Activated T-cell treated with anti-CD3 and anti-CD28 coated beads, Interleukin-2, amount 50 U/mL, for 24 hours (primary cell): Measurements from ENCODE around the gene SYNPO2.

Experiments
- DNase-seq: peaks from one replicate; pipeline ENCODE4 v3.0.0-alpha.2; 2020
- H3K27ac Mint-ChIP-seq: 2 replicates; pipeline ENCODE4 v1.8.0; 2020; ENCODE audit warnings: mild to moderate bottlenecking, mixed read lengths
- H3K27me3 Mint-ChIP-seq: 2 replicates; pipeline ENCODE4 v1.8.0; 2020; ENCODE audit warnings: mixed read lengths
- H3K36me3 Mint-ChIP-seq: 2 replicates; pipeline ENCODE4 v1.8.0; 2020; ENCODE audit warnings: low read depth, mixed read lengths
- H3K4me1 Mint-ChIP-seq: 2 replicates; pipeline ENCODE4 v1.8.0; 2020; ENCODE audit warnings: low read depth, mixed read lengths
- H3K4me3 Mint-ChIP-seq: 2 replicates; pipeline ENCODE4 v1.8.0; 2020; ENCODE audit warnings: mild to moderate bottlenecking, moderate library complexity, mixed read lengths
- H3K9me3 Mint-ChIP-seq: 2 replicates; pipeline ENCODE4 v1.8.0; 2020; ENCODE audit warnings: mixed read lengths

Gene SYNPO2

GRCh38 chr4:119068529-119068962 is 179.9 kb downstream of the SYNPO2 start:
- DNase-seq = no peak
- no peak overlapping the region for H3K4me3 Mint-ChIP-seq
- H3K4me1 Mint-ChIP-seq = peaks cover 3% of the 10 kb centered on the region
- H3K36me3 Mint-ChIP-seq = no peaks in the 10 kb centered on the region
- H3K27me3 Mint-ChIP-seq = peaks cover 20% of the 10 kb centered on the region
- H3K27ac Mint-ChIP-seq = no peak overlapping the region
- H3K9me3 Mint-ChIP-seq = peaks cover 3% of the 10 kb centered on the region

- peaks cover 3% of the 10 kb centered on the region for H3K4me1 Mint-ChIP-seq
- H3K27me3 Mint-ChIP-seq = peaks cover 26% of the 10 kb centered on the region
- H3K9me3 Mint-ChIP-seq = peaks cover 3% of the 10 kb centered on the region
- H3K36me3 Mint-ChIP-seq = no peaks in the 10 kb centered on the region
- H3K4me3 Mint-ChIP-seq = no peak overlapping the region
- no peak for DNase-seq
- H3K27ac Mint-ChIP-seq = no peak overlapping the region
Measured at GRCh38 chr4:119070301-119070700, 181.6 kb downstream of the SYNPO2 start.

- Mint-ChIP-seq H3K9me3 (peaks cover 3% of the 10 kb centered on the region), H3K4me1 (no peaks in the 10 kb centered on the region), H3K4me3 (no peak overlapping the region), H3K27ac (no peak overlapping the region), H3K36me3 (no peaks in the 10 kb centered on the region), H3K27me3 (no peaks in the 10 kb centered on the region)
- no peak for DNase-seq
Measured at GRCh38 chr4:119080721-119081541, 192.3 kb downstream of the SYNPO2 start.

GRCh38 chr4:119081542-119081859 is 192.8 kb downstream of the SYNPO2 start:
- DNase-seq = no peak
- H3K4me1 Mint-ChIP-seq = no peaks in the 10 kb centered on the region
- H3K27ac Mint-ChIP-seq = no peak overlapping the region
- H3K9me3 Mint-ChIP-seq = peaks cover 3% of the 10 kb centered on the region
- no peaks in the 10 kb centered on the region for H3K36me3 Mint-ChIP-seq
- no peaks in the 10 kb centered on the region for H3K27me3 Mint-ChIP-seq
- H3K4me3 Mint-ChIP-seq = no peak overlapping the region

GRCh38 chr4:119081943-119082342 is 193.3 kb downstream of the SYNPO2 start:
- Mint-ChIP-seq H3K27me3 (no peaks in the 10 kb centered on the region), H3K9me3 (peaks cover 3% of the 10 kb centered on the region), H3K4me3 (no peak overlapping the region), H3K27ac (no peak overlapping the region), H3K36me3 (no peaks in the 10 kb centered on the region), H3K4me1 (no peaks in the 10 kb centered on the region)
- DNase-seq = no peak

- Mint-ChIP-seq H3K27ac (no peak overlapping the region), H3K27me3 (no peaks in the 10 kb centered on the region), H3K4me1 (no peaks in the 10 kb centered on the region), H3K9me3 (peaks cover 3% of the 10 kb centered on the region), H3K4me3 (no peak overlapping the region), H3K36me3 (no peaks in the 10 kb centered on the region)
- no peak for DNase-seq
Measured at GRCh38 chr4:119082661-119083060, 194.0 kb downstream of the SYNPO2 start.

- Mint-ChIP-seq H3K4me1 (no peaks in the 10 kb centered on the region), H3K9me3 (no peaks in the 10 kb centered on the region), H3K36me3 (no peaks in the 10 kb centered on the region), H3K4me3 (no peak overlapping the region), H3K27me3 (no peaks in the 10 kb centered on the region), H3K27ac (no peak overlapping the region)
- no peak for DNase-seq
Measured at GRCh38 chr4:119084513-119084912, 195.9 kb downstream of the SYNPO2 start.

- no peaks in the 10 kb centered on the region for H3K27me3 Mint-ChIP-seq
- no peak overlapping the region for H3K4me3 Mint-ChIP-seq
- no peak for DNase-seq
- no peaks in the 10 kb centered on the region for H3K4me1 Mint-ChIP-seq
- no peaks in the 10 kb centered on the region for H3K9me3 Mint-ChIP-seq
- H3K36me3 Mint-ChIP-seq = no peaks in the 10 kb centered on the region
- no peak overlapping the region for H3K27ac Mint-ChIP-seq
Measured at GRCh38 chr4:119087121-119087520, 198.5 kb downstream of the SYNPO2 start.

GRCh38 chr4:119087656-119088055 is 199.0 kb downstream of the SYNPO2 start:
- no peak for DNase-seq
- H3K4me1 Mint-ChIP-seq = no peaks in the 10 kb centered on the region
- no peaks in the 10 kb centered on the region for H3K27me3 Mint-ChIP-seq
- no peak overlapping the region for H3K27ac Mint-ChIP-seq
- no peaks in the 10 kb centered on the region for H3K9me3 Mint-ChIP-seq
- H3K4me3 Mint-ChIP-seq = no peak overlapping the region
- no peaks in the 10 kb centered on the region for H3K36me3 Mint-ChIP-seq

GRCh38 chr4:119093042-119093827 is 204.6 kb downstream of the SYNPO2 start:
- peaks cover 4% of the 10 kb centered on the region for H3K4me1 Mint-ChIP-seq
- no peaks in the 10 kb centered on the region for H3K36me3 Mint-ChIP-seq
- H3K27me3 Mint-ChIP-seq = peaks cover 13% of the 10 kb centered on the region
- no peak overlapping the region for H3K27ac Mint-ChIP-seq
- no peak for DNase-seq
- no peaks in the 10 kb centered on the region for H3K9me3 Mint-ChIP-seq
- no peak overlapping the region for H3K4me3 Mint-ChIP-seq

GRCh38 chr4:119097282-119097900 is 208.7 kb downstream of the SYNPO2 start:
- H3K9me3 Mint-ChIP-seq = no peaks in the 10 kb centered on the region
- no peak overlapping the region for H3K4me3 Mint-ChIP-seq

GRCh38 chr4:119098306-119098705 is 209.7 kb downstream of the SYNPO2 start:
- Mint-ChIP-seq H3K27me3 (peaks cover 13% of the 10 kb centered on the region), H3K36me3 (no peaks in the 10 kb centered on the region), H3K4me3 (no peak overlapping the region), H3K4me1 (peaks cover 4% of the 10 kb centered on the region), H3K9me3 (no peaks in the 10 kb centered on the region), H3K27ac (no peak overlapping the region)
- DNase-seq = no peak

More at GRCh38 chr4:119097282-119097900, 208.7 kb downstream of the SYNPO2 start:
- Mint-ChIP-seq H3K36me3 (no peaks in the 10 kb centered on the region), H3K4me1 (peaks cover 4% of the 10 kb centered on the region), H3K27ac (no peak overlapping the region), H3K27me3 (peaks cover 13% of the 10 kb centered on the region)
- no peak for DNase-seq

GRCh38 chr4:119099227-119099810 is 210.7 kb downstream of the SYNPO2 start:
- Mint-ChIP-seq H3K36me3 (no peaks in the 10 kb centered on the region), H3K27me3 (peaks cover 13% of the 10 kb centered on the region), H3K4me1 (peaks cover 5% of the 10 kb centered on the region), H3K4me3 (no peak overlapping the region), H3K9me3 (no peaks in the 10 kb centered on the region), H3K27ac (no peak overlapping the region)
- DNase-seq = no peak

GRCh38 chr4:119100655-119101054 is 212.0 kb downstream of the SYNPO2 start:
- no peak overlapping the region for H3K27ac Mint-ChIP-seq

More at GRCh38 chr4:119100655-119101054, 212.0 kb downstream of the SYNPO2 start:
- Mint-ChIP-seq H3K9me3 (no peaks in the 10 kb centered on the region), H3K36me3 (no peaks in the 10 kb centered on the region), H3K27me3 (peaks cover 6% of the 10 kb centered on the region), H3K4me3 (no peak overlapping the region), H3K4me1 (peaks cover 7% of the 10 kb centered on the region)
- DNase-seq = no peak
